ENCODE measurements around the gene GADD45GIP1.

- no peak for TF ChIP-seq CTCF (conservative IDR thresholded peaks at IDR 0.05)
- no peak for TF ChIP-seq ZFX (IDR thresholded peaks at IDR 0.05)
Measured at GRCh38 chr19:12969292-12969988, 12.4 kb upstream of the GADD45GIP1 start, which contains the start of gene DAND5.
